GM12872 (cell line): ENCODE results near the gene RLN3.

ENCODE experiments used
- CTCF ChIP-seq: IDR thresholded peaks from 3 replicates; pipeline ENCODE4 v1.5.1; 2011; ENCODE audit warnings: low read depth, mild to moderate bottlenecking, low read length, moderate library complexity; ENCODE audit not compliant: insufficient read depth

RLN3 gene

GRCh38 chr19:14056069-14056666 is 28.2 kb downstream of the RLN3 start:
- no peak for TF ChIP-seq CTCF

GRCh38 chr19:14056741-14057356 is 28.9 kb downstream of the RLN3 start:
- no peak for TF ChIP-seq CTCF

GRCh38 chr19:14058182-14059092 is 30.5 kb downstream of the RLN3 start:
- no peak for TF ChIP-seq CTCF

GRCh38 chr19:14059093-14059480 is 31.1 kb downstream of the RLN3 start:
- TF ChIP-seq CTCF, result peak; percentile 90

- no peak for TF ChIP-seq CTCF
Observed at GRCh38 chr19:14059652-14060155, 31.8 kb downstream of the RLN3 start.

GRCh38 chr19:14061081-14061749 is 33.3 kb downstream of the RLN3 start:
- no peak for TF ChIP-seq CTCF
